SK-N-DZ (cell line): Measurements from ENCODE around the gene C2CD4D. TPM values are rescaled to one million over a fixed set of nuclear protein-coding genes. Genes with fewer than 3 reads are reported as not detected.
"Not testable (repeated sequence)": the region's sequence is repeated elsewhere in the genome, so short reads cannot be mapped to it uniquely, and the experiment has no call there.

Experiments used
- DNase-seq: peaks from one replicate; pipeline ENCODE4 v3.0.0-alpha.2; 2015; ENCODE audit warnings: low spot score
- polyA plus RNA-seq, 2 experiments: library from polyadenylated mRNA; depleted of rRNA; stranded (reverse); fragments of >200 nt; gene quantifications; 2 replicates each; pipeline ENCODE4 v1.2.3, GENCODE V29; 2014

Gene C2CD4D
- polyA plus RNA-seq (2014; cell fraction: cytosol; rRNA removed), result not detected in 2 replicates
- not detected in 2 replicates for polyA plus RNA-seq (2014; cell fraction: nucleus; rRNA removed)

DNA sequence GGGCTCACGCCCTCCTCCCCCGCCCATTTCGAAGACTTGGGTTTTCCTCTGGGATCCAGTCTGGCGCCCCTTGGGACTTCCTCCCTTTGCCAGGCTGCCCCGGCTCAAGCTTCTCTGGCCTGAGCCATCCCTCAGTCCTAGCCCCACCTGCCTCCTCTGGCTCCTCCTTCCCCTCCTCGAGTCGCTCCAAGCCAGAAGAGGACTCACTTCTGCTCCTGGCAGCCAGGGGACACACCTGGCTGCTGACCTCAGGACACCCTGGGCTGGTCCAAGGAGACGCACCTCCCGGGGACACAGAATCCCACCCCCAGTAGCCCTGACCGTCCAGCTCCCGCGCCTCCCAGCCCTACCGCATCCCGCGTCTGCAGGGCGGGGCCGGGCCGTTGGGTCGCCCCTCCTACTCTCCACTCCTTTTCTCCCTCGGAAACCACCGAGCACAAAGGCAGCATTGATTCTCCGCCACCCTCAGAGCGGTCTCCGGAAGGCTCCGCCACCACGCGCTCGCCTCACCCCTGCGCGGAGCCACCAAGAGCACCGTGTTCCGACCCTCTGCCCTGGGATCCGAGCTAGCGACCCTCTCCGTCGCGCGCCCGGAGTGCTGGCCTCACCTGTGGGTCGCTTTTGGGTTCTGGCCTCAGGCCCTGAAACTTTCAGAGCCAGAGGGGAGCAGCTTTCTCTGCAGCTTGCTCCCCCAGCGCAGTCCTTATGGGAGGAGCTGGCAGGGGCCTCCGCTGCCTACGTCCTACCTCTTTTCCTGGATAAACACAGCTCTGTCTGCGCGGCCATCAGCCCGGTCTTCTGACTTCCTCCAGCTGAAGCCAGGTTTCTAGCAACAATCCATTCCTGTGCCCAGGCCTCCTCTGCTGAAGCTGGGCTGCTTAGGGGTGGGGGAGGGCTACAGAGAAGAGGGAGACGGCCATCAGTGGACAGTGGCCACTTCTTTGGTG lies at the start of gene C2CD4D:
Gene C2CD4D, minus strand, starts transcription at position 364 of the 947 bp plus-strand sequence. CDS start 831 bp downstream, outside the sequence.
- no peak for DNase-seq

DNA sequence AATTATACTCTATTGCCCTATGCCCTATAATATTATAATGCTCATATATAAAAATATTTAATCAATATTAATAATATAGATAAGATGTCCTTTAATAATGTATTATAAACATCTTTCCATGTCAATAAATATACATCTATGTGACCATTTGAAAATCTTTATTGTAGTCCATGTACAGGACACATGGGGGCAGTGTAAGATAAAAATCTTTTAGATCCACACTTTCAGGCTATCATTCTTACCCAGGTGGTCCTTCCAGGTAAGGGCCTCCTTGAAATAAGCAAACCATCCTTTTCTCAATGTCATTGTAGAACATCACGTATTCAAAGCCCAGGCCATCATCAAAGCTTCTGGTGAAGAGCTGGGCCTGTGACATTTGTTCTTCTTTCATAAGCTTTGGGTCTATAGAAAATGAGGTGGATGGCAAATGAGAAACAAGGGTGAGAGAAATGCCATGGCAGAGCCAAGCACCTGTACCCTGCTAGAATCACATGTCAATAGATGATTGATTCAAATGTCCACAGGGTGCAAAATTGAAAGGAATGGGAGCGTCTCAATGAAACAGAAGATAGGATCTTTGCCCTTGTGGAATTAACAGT lies 49.5 kb upstream of the C2CD4D start:
- DNase-seq, result peak; percentile 30

DNA sequence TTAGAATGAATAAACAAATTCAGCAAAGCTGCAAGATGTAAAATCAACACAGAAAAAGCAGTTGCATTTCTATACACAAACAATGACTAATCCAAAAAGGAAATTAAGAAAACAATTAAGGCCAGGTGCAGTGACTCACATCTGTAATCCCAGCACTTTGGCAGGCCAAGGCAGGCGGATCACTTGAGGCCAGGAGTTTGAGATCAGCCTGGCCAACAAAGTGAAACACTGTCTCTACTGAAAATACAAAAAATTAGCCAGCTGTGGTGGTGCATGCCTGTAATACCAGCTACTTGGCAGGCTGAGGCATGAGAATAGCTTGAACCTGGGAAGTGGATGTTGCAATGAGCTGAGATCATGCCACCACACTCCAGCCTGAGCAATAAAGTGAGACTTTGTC lies 47.4 kb upstream of the C2CD4D start:
- DNase-seq, result no peak

DNA sequence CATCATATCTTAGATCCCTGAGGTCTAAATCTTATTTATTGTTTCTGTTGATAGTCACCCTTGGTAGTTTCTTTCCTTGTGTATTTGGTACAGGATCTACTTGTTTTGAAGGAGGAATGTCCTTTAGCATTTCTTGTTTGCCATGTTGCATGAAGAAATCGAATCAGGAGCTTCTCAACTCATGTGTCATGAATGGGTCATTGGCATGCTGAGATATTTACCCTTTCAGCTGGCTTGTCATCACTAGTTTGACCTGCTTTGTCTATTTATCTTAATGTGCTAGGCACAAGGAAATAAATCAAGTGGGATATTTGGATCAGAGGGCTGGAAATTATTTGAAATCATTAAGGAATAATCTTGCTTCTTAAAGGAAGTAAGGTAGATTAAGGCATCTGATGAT lies 45.9 kb upstream of the C2CD4D start:
- no peak for DNase-seq

DNA sequence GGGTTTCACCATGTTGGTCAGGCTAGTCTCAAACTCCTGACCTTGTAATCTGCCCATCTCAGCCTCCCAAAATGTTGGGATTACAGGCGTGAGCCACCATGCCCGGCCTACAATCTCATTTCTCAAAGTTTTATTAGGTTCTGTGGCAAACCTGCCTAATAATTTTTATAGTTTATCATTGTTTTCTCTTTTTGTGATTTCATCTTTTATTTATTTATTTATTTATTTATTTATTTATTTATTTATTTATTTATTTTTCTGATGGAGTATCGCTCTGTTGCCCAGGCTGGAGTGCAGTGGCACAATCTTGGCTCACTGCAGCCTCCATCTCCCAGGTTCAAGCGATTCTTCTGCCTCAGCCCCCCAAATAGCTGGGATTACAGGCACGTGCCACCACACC lies 45.3 kb upstream of the C2CD4D start:
- not testable (repeated sequence) for DNase-seq

DNA sequence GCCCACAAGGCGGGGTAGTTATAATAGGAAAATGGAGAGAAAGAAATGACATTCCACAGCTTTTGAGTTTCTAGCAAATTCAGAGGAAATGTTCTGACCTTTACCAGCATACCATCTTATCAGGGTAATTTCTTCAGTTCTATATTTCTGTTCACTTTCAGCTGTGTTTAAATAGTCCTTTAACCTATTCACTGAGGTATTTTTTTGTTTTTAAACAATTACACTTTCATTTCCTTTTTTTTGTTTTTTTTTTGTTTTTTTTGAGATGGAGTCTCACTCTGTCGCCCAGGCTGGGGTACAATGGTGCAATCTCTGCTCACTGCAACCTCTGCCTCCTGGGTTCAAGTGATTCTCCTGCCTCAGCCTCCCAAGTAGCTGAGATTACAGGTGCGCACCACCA lies 44.8 kb upstream of the C2CD4D start:
- not testable (repeated sequence) for DNase-seq

DNA sequence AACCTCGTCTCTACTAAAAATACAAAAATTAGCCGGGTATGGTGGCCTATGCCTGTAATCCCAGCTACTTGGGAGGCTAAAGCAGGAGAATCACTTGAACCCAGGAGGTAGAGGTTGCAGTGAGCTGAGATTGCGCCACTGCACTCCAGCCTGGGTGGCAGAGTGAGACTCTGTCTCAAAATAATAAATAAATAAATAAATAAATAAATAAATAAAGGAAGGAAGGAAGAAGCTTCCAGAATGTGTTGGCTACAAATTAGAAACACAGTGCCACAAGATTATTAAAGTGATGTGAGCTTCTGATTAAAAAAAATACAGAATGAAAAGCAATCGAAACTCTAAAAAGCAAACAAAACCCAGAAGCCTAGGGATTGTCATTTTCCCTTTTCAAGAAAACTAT lies 44.3 kb upstream of the C2CD4D start:
- DNase-seq, result not testable (repeated sequence)

DNA sequence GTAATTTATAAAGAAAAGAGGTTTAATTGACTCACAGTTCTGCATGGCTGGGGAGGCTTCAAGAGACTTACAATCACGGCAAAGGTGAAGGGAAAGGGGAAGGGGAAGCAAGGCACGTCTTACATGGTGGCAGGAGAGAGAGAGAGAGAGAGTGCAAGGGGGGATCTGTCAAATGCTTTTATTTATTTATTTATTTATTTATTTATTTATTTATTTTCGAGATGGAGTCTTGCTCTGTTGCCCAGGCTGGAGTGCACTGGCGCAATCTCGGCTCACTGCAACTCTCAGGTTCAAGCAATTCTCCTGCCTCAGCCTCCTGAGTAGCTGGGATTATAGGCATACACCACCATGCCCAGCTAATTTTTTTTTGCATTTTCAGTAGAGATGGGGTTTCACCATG lies 43.3 kb upstream of the C2CD4D start:
- DNase-seq, result not testable (repeated sequence)

DNA sequence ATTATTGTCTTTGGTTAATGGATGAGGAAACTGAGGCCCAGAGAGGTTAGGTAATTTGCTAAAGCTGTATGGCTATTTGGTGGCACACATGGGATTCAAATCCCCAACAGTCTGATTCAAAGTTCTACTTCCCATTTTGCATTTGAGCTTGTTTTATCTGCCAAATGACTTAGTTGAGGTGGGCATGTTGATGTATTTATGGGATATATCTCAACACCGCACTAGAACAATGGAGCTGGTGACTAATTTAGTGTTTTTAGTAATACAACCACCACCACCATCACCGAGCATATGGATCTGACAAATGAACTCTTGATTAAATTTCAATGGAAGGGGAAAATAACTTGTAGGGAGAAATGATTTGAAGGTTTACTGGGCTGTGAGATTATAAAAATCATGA lies 42.8 kb upstream of the C2CD4D start:
- no peak for DNase-seq

DNA sequence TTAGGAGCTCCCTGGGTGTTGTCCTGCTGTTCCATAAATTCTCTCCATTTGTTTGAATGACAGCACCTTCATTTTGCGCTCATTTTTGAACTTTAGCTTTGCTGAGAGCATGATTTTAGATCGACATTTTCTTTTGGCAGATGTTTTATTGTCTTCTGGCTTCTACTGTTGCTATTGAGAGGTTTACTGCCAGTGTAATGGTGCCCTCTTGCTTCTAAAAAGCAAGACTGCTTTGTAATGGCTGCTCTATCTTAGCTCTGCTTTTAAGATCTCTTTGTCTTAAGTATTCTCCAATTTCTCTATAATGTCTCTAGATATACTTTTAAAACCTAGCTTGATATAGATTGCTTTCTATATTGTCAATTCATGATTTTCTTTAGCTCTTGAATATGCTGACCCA lies 41.9 kb upstream of the C2CD4D start:
- no peak for DNase-seq

DNA sequence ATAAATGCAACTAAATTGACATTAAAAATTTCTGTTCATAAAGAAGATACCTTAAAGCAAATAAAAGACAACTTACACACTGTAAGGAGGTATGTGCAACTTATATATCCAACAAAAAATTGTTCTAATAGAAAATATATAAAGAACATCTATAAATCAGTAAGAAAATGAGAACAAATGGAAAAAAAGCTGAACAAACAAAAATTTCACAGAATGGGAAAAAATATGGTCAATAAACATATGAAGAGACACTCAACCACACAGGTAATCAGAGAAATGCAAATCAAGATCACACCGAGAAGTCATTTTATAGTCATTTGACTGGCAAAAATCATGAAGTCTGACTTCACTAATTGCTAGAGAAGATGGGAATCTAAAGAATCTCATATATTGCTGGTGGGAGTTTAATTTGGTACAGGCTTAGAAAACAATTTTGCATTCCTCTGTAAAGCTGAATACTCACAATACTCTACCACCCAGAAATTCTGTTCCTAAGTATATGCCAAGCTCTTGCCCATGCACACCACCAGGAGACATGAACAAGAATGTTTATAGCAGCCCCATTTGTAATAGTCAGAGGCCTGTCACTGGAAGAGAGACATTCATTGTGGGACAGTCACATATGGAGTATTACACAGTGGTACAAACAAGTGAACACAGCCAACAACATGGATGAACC lies 35.9 kb upstream of the C2CD4D start:
- DNase-seq, result no peak

DNA sequence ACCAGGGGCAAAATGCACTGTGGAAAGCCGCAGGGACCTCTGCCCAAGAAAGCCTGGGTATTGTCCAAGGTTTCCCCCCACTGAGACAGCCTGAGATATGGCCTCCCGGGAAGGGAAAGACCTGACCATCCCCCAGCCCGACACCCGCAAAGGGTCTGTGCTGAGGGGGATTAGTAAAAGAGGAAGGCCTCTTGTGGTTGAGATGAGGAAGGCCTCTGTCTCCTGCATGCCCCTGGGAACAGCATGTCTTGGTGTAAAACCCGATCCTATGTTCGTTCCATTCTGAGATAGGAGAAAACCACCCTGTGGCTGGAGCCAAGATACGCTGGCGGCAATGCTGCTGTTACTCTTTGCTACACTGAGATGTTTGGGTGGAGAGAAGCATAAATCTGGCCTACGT lies 33.2 kb upstream of the C2CD4D start:
- not testable (repeated sequence) for DNase-seq

DNA sequence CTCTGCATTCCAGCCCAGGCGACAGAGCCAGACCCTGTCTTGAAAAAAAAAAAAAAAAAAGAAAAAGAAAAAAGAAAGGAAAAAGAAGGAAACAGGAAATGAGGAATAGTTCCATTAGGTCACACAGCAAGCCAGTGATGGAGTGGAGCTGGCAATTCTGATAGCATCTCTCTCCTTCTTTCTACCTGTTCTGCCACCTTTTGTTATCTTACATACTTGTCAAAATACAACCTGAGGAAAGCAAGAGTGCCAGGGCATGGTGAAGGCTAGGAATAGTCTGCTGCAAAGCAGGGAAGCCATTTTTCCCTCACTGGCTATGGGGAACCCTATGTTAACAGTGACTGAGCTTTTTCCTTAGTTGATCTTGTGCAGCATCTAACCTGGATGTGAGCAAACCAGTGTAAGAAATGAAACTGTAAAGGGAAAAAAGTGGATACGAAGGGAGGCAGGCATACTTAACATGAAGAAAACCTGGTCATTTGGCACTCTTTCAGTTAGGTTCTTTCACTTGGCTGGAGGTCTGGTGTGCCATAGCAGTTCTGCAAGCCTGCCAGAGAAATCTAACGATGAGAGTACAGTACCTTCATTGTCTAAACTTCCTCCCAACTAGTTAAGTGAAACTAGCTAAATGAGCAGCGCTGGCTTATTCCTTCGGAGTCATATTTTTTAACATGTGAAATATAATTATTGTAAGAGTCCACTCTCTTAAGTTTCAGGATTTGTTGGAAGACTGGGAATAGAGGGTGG lies 31.8 kb upstream of the C2CD4D start:
- DNase-seq, result no peak

DNA sequence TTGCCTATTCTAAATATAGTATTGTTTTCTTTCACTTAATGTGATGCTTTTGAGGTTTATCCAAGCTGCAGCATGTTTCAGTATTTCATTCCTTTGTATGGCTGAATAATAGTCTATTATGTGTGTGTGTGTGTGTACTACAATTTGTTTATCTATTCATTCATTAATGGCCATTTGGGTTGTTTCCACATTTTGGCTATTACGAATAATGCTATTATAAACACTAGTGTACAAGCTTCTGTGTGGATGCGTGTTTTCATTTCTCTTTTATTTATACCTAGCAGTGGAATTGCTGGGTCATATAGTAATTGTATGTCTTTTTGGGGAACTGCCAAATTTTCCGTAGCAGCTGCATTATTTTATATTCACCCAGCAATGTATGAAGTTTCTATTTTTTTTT lies 28.9 kb upstream of the C2CD4D start:
- no peak for DNase-seq

DNA sequence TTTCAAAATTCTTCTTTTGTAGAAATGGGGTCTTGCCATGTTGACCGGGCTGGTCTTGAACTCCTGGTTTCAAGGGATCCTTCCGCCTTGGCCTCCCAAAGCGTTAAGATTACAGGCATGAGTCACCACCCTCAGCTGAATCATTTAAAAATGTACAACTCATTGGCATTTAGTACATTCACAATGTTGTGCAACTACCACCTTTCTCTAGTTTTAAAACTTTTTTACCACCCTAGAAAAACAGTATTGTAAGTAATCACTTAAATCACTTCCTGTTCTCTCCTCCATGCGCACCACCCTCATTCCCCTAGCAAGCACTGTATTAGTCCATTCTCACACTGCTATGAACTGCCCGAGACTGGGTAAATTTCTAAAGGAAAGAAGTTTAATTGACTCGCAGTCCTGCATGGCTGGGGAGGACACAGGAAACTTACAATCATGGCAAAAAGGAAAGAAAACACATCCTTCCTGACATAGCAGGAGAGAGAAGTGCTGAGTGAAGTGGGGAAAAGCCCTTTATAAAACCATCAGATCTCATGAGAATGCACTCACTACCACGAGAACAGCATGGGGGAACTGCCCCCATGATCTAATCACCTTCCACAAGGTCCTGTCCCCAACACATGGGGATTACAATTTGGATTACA lies 28.3 kb upstream of the C2CD4D start:
- no peak for DNase-seq

DNA sequence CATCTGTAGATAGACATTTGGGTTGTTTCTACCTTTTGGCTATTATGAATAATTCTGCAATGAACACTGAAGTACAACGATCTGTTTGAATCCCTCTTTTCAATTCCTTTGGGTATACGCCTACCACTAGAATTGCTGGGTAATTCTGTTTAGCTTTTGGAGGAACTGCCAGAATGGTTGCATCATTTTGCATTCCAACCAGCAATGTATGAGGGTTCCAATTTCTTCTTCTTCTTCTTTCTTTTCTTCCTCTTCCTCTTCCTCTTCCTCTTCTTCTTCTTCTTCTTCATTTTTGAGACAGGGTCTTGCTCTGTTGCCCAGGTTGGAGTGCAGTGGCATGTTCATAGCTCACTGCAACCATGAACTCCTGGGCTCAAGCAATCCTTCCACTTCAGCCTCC lies 27.7 kb upstream of the C2CD4D start:
- DNase-seq, result no peak

DNA sequence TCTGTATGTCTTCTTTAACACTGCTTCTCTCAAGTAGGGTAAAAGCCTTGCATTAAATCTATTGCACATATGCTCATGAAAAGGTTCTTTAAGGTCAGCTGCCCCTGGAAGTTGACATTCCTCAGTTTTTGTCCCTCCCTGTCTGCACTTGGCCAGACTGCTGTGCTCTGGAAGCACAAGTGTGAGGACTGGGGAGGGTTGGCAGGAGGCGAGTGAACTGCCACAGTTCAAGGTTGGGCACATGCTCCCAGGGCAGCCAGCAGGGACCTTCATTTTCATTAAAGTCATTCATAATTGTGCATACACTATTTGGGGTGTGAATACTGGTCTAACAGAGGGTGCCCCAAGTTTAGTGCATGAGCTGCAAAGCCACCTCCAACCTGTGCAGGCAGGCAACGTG lies 24.8 kb upstream of the C2CD4D start:
- no peak for DNase-seq

DNA sequence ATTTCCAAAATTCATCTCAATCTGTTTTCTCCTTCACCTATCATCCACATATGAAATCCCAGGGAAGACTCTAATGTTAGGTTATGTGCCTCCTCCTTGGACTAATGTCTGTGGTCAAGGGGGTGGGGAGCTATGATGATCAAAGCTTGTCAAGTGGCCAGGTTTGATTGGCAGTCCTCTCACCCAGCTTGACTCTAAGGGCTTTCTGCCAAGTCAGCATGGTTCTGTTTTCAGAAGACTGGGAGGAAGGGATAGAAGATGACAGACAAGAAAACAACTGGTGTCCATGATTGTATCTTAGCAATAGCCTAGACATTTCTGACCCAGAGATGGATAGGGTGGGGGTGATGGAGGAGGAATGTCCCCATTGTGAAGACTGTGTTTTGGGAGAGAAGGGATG lies 23.0 kb upstream of the C2CD4D start:
- DNase-seq, result no peak

DNA sequence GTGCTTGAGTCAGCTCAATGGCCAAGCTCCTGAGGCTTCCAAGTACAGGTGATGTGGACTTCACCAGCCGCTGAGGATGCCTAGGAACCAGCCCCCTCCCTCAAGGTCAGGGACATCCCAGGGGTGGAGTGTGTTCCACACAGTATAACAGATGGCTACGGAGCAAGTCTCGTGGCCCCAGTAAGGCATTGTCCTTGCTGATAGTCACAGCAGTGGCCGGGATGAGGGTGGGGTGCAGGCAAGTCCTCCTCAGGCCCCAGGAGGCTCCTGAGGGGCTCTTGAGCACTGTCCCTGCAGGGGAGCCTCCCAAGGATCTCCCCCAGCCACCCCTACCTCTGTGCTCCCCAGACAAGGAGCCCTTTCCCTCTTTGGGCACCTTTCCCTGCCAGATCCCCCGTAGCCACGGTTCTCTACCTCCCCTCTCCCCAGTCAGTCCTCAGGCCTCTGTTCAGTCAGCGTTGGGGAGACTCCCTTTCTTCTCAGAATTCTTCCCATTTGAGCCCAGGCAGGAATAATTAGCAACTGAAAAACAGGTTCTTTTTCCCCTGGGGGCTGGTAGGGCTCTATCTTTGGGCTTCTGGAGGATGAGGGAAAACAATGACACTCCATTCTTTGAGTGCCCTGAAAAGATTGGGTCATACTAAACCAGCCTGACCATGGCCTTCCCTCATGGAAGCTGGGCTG lies 21.0 kb upstream of the C2CD4D start:
- no peak for DNase-seq

DNA sequence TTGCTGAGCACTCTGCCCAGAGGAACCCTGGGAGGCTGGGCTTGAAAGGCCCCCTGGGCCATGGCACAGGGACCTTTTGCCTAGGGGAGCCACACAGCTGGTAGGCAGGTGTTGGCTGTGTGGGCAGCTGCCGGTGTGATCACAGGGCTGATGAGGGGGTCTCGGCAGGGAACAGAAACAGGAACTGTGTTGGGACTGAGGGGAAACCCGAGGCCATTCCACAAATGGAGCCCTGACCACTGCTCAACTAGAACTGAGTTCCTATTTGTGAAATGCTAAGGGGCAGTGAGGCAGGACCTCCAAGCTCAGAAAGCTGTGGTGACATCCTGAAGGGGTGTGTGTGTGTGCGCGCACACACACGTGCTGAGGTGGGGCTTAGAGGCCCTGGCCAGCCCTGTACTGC lies 20.3 kb upstream of the C2CD4D start:
- no peak for DNase-seq
